HG03469 (cell line): ENCODE results near the gene SYVN1.

Source experiments
- ATAC-seq: cut with Tn5 transposase; IDR thresholded peaks from one replicate; pipeline ENCODE4 v1.9.1; 2021; ENCODE audit warnings: mild to moderate bottlenecking, moderate library complexity, moderate number of reproducible peaks; ENCODE audit not compliant: unreplicated experiment

SYVN1 gene

GRCh38 chr11:65095974-65096806 is 38.1 kb downstream of the SYVN1 start, which contains the start of gene VPS51:
Gene VPS51, plus strand, starts transcription at chr11:65096214. Its CDS starts 37 bp downstream, at chr11:65096251.
- ATAC-seq = peak; percentile 50

GRCh38 chr11:65095427-65095826 is 38.9 kb downstream of the SYVN1 start:
- ATAC-seq = no peak

GRCh38 chr11:65090628-65091027 is 43.7 kb downstream of the SYVN1 start:
- ATAC-seq = no peak

- ATAC-seq = no peak
Measured at GRCh38 chr11:65089621-65090020, 44.7 kb downstream of the SYVN1 start.

- no peak for ATAC-seq
Measured at GRCh38 chr11:65087827-65088226, 46.5 kb downstream of the SYVN1 start.

GRCh38 chr11:65087216-65087615 is 47.1 kb downstream of the SYVN1 start:
- no peak for ATAC-seq

- no peak for ATAC-seq
Measured at GRCh38 chr11:65086809-65087208, 47.5 kb downstream of the SYVN1 start.

GRCh38 chr11:65085446-65085845 is 48.9 kb downstream of the SYVN1 start:
- ATAC-seq = no peak

GRCh38 chr11:65084598-65085375 is 49.5 kb downstream of the SYVN1 start:
- ATAC-seq = no peak

- peak; percentile 41 for ATAC-seq
Measured at GRCh38 chr11:65083834-65084597, 50.3 kb downstream of the SYVN1 start, which contains the start of the genes CDCA5 and ZFPL1. Gene CDCA5, minus strand, starts transcription at chr11:65084040. Its CDS starts 62 bp downstream, at chr11:65083978. Gene ZFPL1, plus strand, starts transcription at chr11:65084222. Its CDS starts 477 bp downstream, at chr11:65084699.

GRCh38 chr11:65083134-65083833 is 51.0 kb downstream of the SYVN1 start:
- ATAC-seq = peak; percentile 12

GRCh38 chr11:65078786-65079342 is 55.5 kb downstream of the SYVN1 start:
- ATAC-seq = no peak

GRCh38 chr11:65078151-65078550 is 56.2 kb downstream of the SYVN1 start:
- no peak for ATAC-seq

- ATAC-seq = no peak
Measured at GRCh38 chr11:65077451-65077850, 56.9 kb downstream of the SYVN1 start.
